Activated B cell treated with CpG ODN at 0.5 μM for 24 hours (primary cell): Measurements from ENCODE around the gene TRNP1. TPM values are rescaled to one million over a fixed set of nuclear protein-coding genes. Genes with fewer than 3 reads are reported as not detected.

Experiments used
- ATAC-seq: fragments of 200-7000 bp; cut with Tn5 transposase; one replicate; pipeline ENCODE4 v1.10.0; 2021; ENCODE audit warnings: low read depth, mild to moderate bottlenecking, moderate library complexity
- CTCF ChIA-PET: fragments of 350-600 bp; sonication (Branson Sonifier 250); formaldehyde crosslinking; loops from one replicate; lab custom pipeline; 2021; ENCODE audit warnings: antibody characterized with exemption; lab: Charles Lee
- POLR2A ChIA-PET: fragments of 350-600 bp; sonication (Branson Sonifier 250); formaldehyde crosslinking; loops from one replicate; lab custom pipeline; 2021; ENCODE audit warnings: antibody characterized with exemption; lab: Charles Lee
- DNase-seq: peaks from one replicate; pipeline ENCODE4 v3.0.0; 2022
- H3K27ac Mint-ChIP-seq: one replicate; pipeline ENCODE4 v1.8.0; 2020; ENCODE audit warnings: mixed read lengths
- H3K27me3 Mint-ChIP-seq: one replicate; pipeline ENCODE4 v1.8.0; 2021; ENCODE audit warnings: mixed read lengths
- H3K36me3 Mint-ChIP-seq: one replicate; pipeline ENCODE4 v1.8.0; 2021; ENCODE audit warnings: low read depth, mixed read lengths
- H3K4me1 Mint-ChIP-seq: one replicate; pipeline ENCODE4 v1.8.0; 2021; ENCODE audit warnings: mixed read lengths
- H3K4me3 Mint-ChIP-seq: one replicate; pipeline ENCODE4 v1.8.0; 2020; ENCODE audit warnings: mild to moderate bottlenecking, mixed read lengths
- H3K9me3 Mint-ChIP-seq: one replicate; pipeline ENCODE4 v1.8.0; 2020; ENCODE audit warnings: mixed read lengths
- CTCF ChIP-seq: fragments of 200-600 bp; IDR thresholded peaks from one replicate; pipeline ENCODE4 v1.8.0; 2022; ENCODE audit warnings: antibody characterized with exemption, mild to moderate bottlenecking
- intact Hi-C: fragments of 100-400 bp; cut with micrococcal nuclease; formaldehyde crosslinking; loops from one replicate; pipeline ENCODE4 v1.15.1; 2024
- total RNA-seq: library from RNA; stranded (reverse); gene quantifications from 2 replicates; pipeline ENCODE4 v1.2.3, GENCODE V29; 2022

Gene TRNP1
- total RNA-seq, 1 donor from 2014 or later, result 0.44 TPM

- Mint-ChIP-seq H3K36me3 (no peaks in the 10 kb centered on the region), H3K4me3 (no peak overlapping the region), H3K27me3 (peaks cover 14% of the 10 kb centered on the region), H3K27ac (no peak overlapping the region), H3K9me3 (no peaks in the 10 kb centered on the region), H3K4me1 (peaks cover 2% of the 10 kb centered on the region)
- CTCF ChIA-PET, result interaction anchor here (0.6 kb wide), 1 partner anchor 191 kb away, joined by 3 read pairs; no protein-coding TSS in a partner anchor
- POLR2A ChIA-PET, result no interaction called here
- ATAC-seq, result peak; percentile 10
- intact Hi-C loops, result no loop called here
- TF ChIP-seq CTCF, result no peak
- DNase-seq, result no peak
Measured at GRCh38 chr1:27031235-27032118, 38.0 kb downstream of the TRNP1 start.

- Mint-ChIP-seq H3K36me3 (no peaks in the 10 kb centered on the region), H3K27ac (no peak overlapping the region), H3K4me1 (peaks cover 2% of the 10 kb centered on the region), H3K27me3 (peaks cover 13% of the 10 kb centered on the region), H3K9me3 (no peaks in the 10 kb centered on the region), H3K4me3 (no peak overlapping the region)
- DNase-seq (no peak), ATAC-seq (no peak)
- CTCF ChIA-PET, result no interaction called here
- intact Hi-C loops, result no loop called here
- POLR2A ChIA-PET, result no interaction called here
- no peak for TF ChIP-seq CTCF
Measured at GRCh38 chr1:27032119-27032461, 38.6 kb downstream of the TRNP1 start.

GRCh38 chr1:27033043-27033746, 39.7 kb downstream of the TRNP1 start:
- H3K4me1 Mint-ChIP-seq, result peaks cover 2% of the 10 kb centered on the region
- no peak overlapping the region for H3K4me3 Mint-ChIP-seq
- no peak for TF ChIP-seq CTCF
- DNase-seq, result no peak
- no peak overlapping the region for H3K27ac Mint-ChIP-seq
- ChIA-PET CTCF (interaction anchor here (2.1 kb wide), 1 partner anchor 13 kb away, joined by 8 read pairs; no protein-coding TSS in a partner anchor), POLR2A (no interaction called here)
- H3K27me3 Mint-ChIP-seq, result peaks cover 11% of the 10 kb centered on the region
- no peaks in the 10 kb centered on the region for H3K36me3 Mint-ChIP-seq
- ATAC-seq, result no peak
- intact Hi-C loops, result no loop called here
- H3K9me3 Mint-ChIP-seq, result no peaks in the 10 kb centered on the region

- TF ChIP-seq CTCF, result no peak
- H3K27me3 Mint-ChIP-seq, result peaks cover 7% of the 10 kb centered on the region
- no peak for ATAC-seq
- no peak overlapping the region for H3K27ac Mint-ChIP-seq
- no peak overlapping the region for H3K4me3 Mint-ChIP-seq
- intact Hi-C loops, result no loop called here
- DNase-seq, result no peak
- peaks cover 2% of the 10 kb centered on the region for H3K4me1 Mint-ChIP-seq
- no peaks in the 10 kb centered on the region for H3K36me3 Mint-ChIP-seq
- no peaks in the 10 kb centered on the region for H3K9me3 Mint-ChIP-seq
- ChIA-PET POLR2A (no interaction called here), CTCF (interaction anchor here (1.3 to 1.4 kb wide), 2 partner anchors 9 to 11 kb away, joined by 4 to 6 read pairs; no protein-coding TSS in a partner anchor)
Measured at GRCh38 chr1:27035344-27035743, 41.9 kb downstream of the TRNP1 start.

- ATAC-seq, result no peak
- ChIA-PET CTCF (interaction anchor here (1.6 kb wide), 1 partner anchor 9 kb away, joined by 5 read pairs; no protein-coding TSS in a partner anchor), POLR2A (interaction anchor here (0.6 kb wide), 1 partner anchor 22 kb away, joined by 5 read pairs; no protein-coding TSS in a partner anchor)
- intact Hi-C loops, result no loop called here
- DNase-seq, result no peak
- no peak overlapping the region for H3K4me3 Mint-ChIP-seq
- H3K9me3 Mint-ChIP-seq, result no peaks in the 10 kb centered on the region
- no peak for TF ChIP-seq CTCF
- no peaks in the 10 kb centered on the region for H3K36me3 Mint-ChIP-seq
- peaks cover 1% of the 10 kb centered on the region for H3K4me1 Mint-ChIP-seq
- peaks cover 6% of the 10 kb centered on the region for H3K27me3 Mint-ChIP-seq
- no peak overlapping the region for H3K27ac Mint-ChIP-seq
Measured at GRCh38 chr1:27036718-27037117, 43.2 kb downstream of the TRNP1 start.
